H54 (cell line): ENCODE results near the gene PRAME.
A peak's percentile ranks its signal among the peaks of the same experiment; 100 is the strongest.
"Not testable (repeated sequence)": the region's sequence is repeated elsewhere in the genome, so short reads cannot be mapped to it uniquely, and the experiment has no call there.

Experiments
- DNase-seq: peaks from one replicate; pipeline ENCODE4 v3.0.0; 2011; ENCODE audit warnings: low spot score, mixed read lengths; ENCODE audit not compliant: insufficient read length
- FAIRE-seq: peaks from 3 replicates; lab custom pipeline; 2011; peaks lifted over from hg19 to GRCh38; lab: Jason Lieb, UNC
- POLR2A ChIP-seq: IDR thresholded peaks from 2 replicates; pipeline ENCODE4 v1.6.1; 2011; ENCODE audit warnings: low read depth, mild to moderate bottlenecking, low read length

Gene PRAME

GRCh38 chr22:22590136-22590891 lies 31.2 kb upstream of the PRAME start:
- FAIRE-seq (no peak), DNase-seq (no peak)
- TF ChIP-seq POLR2A, result no peak

- FAIRE-seq, result no peak
Measured at GRCh38 chr22:22588485-22589164, 29.6 kb upstream of the PRAME start.

GRCh38 chr22:22587577-22588188 lies 28.6 kb upstream of the PRAME start:
- DNase-seq (no peak), FAIRE-seq (no peak)
- TF ChIP-seq POLR2A, result no peak

More at GRCh38 chr22:22588485-22589164, 29.6 kb upstream of the PRAME start:
- TF ChIP-seq POLR2A, result no peak
- DNase-seq, result no peak

DNA sequence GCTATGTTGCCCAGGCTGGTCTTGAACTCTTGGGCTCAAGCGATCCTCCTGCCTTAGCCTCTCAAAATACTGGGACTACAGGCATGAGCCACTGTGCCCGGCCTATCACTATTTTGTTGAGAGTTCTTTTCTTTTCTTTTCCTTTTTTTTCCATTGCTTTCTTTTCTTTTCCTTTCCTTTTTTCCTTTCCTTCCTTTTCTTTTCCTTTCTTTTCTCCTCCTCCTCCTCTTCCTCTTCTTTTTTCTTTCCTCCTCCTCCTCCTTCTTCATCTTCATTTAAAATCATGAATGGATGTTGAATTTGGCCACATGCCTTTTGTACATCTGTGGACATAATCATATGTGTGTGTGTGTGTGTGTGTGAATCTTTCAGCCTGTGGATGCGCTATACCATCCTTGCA lies 25.7 kb upstream of the PRAME start:
- no peak for TF ChIP-seq POLR2A
- no peak for FAIRE-seq
- DNase-seq, result no peak

- TF ChIP-seq POLR2A, result no peak
- no peak for FAIRE-seq
- no peak for DNase-seq
Measured at GRCh38 chr22:22583030-22583429, 24.0 kb upstream of the PRAME start.

GRCh38 chr22:22581524-22581923 lies 22.5 kb upstream of the PRAME start:
- not testable (repeated sequence) for FAIRE-seq, DNase-seq

DNA sequence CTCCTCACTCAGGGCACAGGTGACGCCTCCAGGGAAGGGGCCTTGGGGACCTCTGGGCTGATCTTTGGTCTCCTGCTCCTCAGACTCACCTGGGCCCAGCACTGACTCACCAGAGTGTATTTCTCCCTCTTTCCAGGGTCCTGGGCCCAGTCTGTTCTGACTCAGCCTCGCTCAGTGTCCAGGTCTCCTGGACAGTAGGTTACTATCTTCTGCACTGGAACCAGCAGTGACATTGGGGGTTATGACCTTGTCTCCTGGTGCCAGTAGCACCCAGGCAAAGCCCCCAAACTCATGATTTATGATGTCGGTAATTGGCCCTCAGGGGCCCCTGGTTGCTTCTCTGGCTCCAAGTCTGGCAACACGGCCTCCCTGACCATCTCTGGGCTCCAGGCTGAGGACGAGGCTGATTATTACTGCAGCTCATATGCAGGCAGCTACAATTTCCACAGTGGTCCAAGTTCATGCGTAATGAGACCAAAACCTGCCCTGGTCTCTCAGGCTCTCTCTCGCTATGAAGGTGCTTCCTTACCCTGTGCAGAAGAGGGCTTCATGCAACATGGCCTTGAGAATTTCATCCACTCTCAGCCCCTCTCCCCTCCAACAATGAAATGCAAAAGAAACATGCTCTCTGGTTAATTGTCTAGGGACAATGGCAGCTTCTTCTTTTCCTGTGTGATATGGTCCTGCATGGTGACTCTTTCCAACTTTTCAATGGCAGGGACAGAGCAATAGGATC lies 21.0 kb upstream of the PRAME start:
- no peak for DNase-seq
- TF ChIP-seq POLR2A, result no peak
- FAIRE-seq, result no peak

DNA sequence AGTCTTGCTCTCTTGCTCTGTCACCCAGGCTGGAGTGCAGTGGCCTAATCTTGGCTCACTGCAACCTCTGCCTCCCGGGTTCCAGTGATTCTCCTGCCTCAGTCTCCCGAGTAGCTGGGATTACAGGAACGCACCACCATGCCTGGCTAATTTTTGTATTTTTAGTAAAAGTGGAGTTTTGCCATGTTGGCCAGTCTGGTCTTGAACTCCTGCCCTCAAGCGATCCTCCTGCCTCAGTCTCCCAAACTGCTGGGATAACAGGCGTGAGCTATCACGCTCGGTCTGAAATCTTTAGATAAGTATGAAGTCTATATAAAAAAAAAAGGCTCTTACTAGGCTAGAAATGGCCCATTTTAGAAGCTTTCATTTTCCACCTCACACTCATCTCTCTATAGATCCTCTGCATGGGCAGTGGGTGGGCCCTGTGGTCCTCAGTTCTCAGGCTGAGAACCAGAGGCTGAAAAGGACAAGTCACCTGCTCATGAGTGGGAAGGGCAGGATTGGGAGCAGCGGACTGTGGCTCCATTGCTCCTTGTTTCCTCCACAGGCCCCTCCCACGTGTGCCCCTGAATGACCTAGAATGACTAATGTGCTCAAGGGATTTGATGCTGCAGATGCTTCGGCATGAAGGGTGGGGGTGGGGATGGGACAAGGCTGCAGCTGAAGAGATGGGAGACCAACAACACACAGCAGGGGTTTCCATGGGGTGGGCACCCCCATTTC lies 19.8 kb upstream of the PRAME start:
- TF ChIP-seq POLR2A, result no peak
- FAIRE-seq (no peak), DNase-seq (no peak)

GRCh38 chr22:22576989-22577427 lies 17.9 kb upstream of the PRAME start:
- DNase-seq (no peak), FAIRE-seq (no peak)
- TF ChIP-seq POLR2A, result no peak

GRCh38 chr22:22576244-22576988 lies 17.4 kb upstream of the PRAME start:
- DNase-seq, result peak; percentile 39
- no peak for FAIRE-seq
- no peak for TF ChIP-seq POLR2A

DNA sequence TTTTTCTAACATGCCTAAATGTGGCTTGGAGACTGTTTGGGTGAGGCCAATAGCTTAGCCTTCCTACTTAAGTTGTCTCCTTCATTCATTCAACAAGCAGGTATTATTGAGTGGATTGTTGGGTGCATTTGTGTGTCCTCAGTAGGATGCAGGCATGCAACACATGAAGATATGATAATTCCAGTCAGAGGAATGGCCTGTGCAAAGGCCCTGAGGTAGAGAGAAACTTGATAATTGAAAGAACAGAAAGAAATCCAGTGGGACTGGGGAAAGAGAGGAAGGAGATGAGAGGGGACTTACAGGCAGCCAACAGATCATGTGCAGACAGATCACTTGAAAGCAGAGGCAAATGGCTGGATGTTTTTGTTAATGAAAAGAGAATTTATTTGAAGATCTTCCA lies 15.3 kb upstream of the PRAME start:
- FAIRE-seq (no peak), DNase-seq (no peak)

DNA sequence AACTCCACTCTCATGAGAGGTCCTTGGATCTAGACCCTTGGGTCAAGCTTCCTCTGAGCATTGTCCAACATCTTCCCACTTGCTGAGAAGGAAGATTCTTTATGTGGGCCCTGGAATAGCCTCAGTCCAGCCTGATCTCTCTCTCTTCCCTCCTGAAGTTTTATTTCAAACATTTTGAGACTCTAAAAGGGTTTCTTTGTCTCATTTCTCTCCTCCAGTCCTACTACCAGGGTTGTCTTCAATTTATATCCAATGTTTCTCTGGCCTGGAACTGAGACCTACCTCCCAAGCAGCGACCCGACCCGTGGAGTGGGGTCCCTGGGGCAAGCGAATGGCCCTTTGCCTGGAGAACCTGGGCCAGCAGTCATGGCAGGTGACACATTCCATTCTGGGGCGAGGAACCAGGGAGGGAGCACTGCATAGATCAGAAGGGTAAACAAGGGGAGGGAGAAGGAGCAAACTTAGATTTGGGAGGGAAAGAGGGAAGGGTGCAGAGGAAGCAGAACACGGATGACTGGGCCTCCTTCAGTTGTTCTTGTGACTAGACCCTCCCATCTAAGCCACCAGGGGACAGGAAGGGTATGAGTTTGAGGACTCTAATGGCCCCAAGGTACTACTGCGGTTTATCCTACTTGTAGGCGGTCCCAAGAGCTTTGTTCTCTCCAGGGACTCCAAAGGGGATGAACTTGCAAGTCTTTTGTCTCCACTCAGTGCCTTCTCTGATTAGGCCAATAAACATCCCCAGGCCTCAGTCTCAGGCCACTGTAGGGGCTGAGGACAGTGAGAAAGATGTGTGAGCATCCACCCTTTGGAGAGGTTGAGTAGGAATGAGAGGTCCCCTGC lies 14.2 kb upstream of the PRAME start:
- TF ChIP-seq POLR2A, result no peak
- FAIRE-seq, result no peak
- DNase-seq, result no peak

More for the DNA sequence above, 15.3 kb upstream of the PRAME start:
- TF ChIP-seq POLR2A, result no peak
